NCI-H146 treated with DMSO at 0.1 percent for 48 hours (cell line): ENCODE results near the gene MT1H.

ENCODE experiments used
- DNase-seq: peaks from one replicate; lab custom pipeline; 2025; ENCODE audit not compliant: unreplicated experiment; lab: John Stamatoyannopoulos, UW

The MT1H gene

DNA sequence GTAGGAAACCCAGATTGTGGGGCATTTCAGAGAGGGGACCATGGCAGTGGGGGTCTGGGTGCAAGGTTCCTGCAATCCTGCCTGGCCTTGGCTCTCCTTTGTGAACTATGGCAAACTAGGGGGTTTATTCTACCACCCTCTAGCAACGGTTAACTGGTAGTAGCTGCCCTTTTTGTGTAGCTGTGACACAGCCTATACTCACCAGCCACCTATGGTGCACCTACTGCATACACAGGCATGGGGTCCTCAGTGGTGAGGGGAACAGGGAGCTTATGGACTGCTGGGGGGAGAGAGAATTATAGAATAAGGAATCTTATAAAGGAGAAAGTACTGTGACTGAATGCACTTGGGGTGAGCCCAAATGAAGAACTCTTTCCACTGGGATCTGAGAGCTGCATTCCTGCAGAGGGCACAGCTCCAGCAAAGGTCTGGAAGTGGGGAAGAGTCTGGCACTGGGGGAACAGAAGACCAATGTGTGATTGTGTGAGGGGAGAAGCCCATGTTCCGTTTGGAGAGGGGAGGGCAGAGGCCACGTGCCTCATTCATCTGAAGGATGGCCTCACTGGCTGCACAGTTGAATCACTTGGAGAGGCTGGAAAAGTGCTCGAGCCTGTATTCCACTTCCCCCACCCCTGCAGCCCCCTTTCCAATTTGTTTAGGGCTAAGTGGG lies 14.8 kb downstream of the MT1H start:
- DNase-seq: no peak

GRCh38 chr16:56684926-56685590 lies 15.4 kb downstream of the MT1H start:
- no peak for DNase-seq

DNA sequence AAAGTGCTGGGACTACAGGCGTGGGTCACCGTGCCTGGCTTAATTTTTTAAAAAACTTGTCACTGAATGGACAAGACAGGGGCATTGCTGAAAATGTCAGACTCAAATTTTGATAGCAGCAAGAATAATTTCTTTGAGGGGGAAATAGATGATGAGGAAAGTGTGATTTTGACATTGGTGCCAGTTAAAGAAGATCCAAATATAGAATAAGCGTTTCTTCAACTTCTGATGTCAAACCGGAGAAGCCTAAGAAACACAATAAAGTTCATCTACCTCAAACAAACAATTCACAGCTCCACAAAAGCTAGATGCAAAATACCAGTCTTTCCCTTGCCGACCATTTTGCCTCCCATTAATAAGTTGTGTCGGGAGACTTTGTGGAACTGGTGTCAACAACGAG lies 17.1 kb downstream of the MT1H start:
- DNase-seq: no peak

- no peak for DNase-seq
Measured at GRCh38 chr16:56688762-56689161, 19.1 kb downstream of the MT1H start.

DNA sequence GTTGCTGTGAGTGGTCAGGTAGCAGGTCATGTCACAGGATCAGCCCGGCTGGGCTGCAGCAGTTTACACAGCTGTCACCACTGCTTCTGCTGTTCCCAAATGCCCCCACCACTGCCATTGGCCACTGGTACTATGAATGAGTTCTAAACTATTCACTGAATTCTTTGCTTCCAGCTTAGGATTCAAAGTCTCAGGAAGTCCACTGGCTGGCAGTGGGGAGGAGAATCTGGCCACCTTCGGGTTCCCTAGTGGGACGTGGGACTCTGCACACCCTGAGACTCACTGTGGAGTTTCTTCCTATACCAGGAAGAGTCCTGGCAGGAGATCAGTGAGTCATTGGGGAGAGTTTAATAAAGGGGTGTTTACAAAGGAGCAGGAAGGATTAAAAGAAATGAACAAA lies 19.6 kb downstream of the MT1H start:
- peak; percentile 13 for DNase-seq

GRCh38 chr16:56690420-56691122 lies 21.0 kb downstream of the MT1H start:
- no peak for DNase-seq

GRCh38 chr16:56691885-56692284 lies 22.3 kb downstream of the MT1H start:
- DNase-seq: no peak

DNA sequence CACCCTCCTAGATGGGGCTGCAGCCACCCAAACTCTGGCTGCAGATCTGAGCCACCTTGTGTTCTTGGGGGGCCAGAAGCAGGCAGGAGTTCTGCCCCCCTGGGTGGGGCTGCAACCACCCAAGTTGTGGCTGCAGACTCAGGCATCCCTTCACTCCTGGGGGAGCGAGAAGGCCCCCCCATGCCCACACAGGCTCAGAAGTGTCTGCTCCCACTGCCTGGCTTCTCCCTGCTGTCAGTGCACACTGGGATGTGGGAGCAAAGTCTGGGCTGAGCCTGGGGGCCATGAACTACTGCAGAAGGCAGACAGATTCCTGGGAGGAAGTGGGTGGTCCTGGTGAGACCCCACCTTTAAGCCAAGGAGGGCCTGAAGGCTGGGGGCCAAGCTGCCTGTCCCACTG lies 25.6 kb downstream of the MT1H start:
- DNase-seq: no peak

DNA sequence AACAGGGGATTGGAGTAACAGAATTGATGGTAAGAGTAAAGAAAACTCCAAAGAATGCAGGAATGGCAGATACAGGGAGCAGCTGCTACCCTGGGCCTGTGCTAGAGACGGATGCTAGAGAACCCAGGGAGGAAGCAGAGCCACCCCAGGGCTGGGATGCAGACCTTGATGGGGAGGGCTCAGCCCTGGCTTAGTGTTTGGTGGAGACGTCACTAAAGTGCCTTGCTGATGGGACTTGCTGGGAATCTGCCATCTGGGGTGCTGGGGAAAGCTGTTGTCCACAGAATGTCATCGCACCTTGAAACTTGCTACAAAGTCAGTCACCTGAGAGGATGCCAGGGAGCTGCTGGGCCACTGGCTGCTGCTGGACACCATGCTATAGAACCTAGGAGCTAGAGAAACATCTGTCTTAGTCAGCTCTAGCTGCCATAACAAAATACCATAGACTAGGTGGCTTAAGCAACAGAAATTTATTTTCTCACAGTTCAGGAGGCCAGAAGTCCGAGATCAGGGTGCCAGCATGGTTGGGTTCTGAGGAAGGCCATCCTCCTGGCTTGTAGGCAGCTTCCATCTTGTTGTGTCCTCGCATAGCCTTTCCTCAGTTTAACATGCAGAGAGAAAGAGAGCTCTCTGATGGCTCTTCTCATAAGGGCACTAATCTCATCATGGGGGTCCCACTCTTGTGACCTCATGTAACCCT lies 28.0 kb downstream of the MT1H start:
- DNase-seq: no peak

- DNase-seq: no peak
Measured at GRCh38 chr16:56700195-56700594, 30.6 kb downstream of the MT1H start.

- DNase-seq: no peak
Measured at GRCh38 chr16:56700631-56701030, 31.0 kb downstream of the MT1H start.

DNA sequence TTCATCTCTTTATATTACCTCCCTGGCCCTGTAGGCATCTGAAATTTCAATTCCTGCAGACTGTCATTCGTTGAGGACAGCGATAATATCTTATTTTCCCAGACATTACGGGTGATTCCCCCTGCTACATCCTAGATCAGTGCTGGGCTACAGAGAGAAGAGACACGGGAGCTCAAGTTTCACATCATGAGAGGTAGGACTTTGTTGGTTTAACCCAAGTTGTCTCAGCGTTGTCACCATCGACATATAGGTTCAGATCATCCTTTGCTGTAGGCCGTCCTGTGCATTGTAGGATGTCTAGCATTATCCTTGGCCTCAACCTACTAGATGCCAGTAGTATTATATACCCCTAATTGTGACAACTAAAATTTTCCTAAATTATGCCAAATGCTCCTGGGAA lies 31.9 kb downstream of the MT1H start:
- DNase-seq: no peak

DNA sequence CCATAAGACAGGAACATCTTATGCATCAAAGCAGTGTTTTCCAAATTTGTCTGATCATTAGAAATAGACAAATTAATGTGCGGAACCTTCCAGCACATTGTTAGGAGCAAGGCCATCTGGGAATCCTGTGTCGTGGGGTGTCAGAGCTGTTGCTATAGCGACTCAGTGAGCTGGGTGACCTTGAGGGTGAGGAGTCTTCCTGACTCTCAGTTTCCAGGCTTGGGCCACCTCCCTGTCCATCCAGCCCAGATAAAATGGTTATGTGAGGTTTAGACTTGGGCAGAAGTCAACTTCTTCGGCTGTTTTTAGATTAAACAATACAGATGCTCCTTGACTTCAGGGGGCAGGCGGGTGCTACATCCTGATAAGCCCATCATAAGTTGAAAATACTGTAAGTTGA lies 33.2 kb downstream of the MT1H start:
- DNase-seq: no peak

DNA sequence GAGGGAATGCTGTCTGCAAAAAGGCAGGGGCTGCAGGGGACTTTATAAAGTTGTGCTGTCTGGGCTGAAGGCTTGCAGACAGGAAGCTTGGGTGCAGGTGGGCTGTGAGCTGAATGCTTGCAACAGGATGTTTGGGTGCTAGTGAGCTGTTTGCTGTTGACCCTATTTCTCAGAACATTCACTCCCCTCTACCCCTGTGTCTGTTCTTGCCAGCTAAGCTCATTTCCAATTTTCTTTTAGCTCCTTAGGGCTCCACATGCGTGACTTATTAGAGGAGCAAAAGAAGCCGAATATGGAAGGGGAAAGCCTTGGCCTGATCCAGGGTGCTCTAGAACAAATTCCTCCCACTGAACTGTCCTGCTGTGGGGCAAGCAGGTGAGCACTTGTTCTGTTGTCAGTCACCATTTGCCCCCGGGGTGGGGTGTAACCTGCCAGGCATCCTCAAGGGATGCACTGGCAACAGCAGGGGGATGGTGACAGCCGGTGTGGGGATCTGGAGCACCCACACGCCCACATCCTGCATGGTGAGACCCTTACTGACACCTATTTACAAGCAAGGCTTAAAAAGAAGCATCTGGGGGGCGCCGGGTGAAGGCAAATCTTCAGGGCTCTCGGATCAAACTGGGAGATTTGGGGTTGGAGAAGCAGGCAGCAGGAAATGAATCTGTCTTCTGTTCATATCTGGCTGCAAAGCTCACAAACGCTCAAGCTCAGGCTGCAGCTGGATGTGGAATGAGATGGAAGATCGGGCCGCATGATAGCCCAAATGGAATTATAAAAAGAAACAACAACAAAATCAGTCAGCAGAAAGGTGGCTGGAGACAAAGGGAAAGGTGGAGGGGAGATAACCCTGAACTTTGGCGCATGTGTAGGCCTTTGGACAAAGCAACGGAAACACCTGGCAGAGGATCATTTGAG lies 39.2 kb downstream of the MT1H start:
- DNase-seq: peak; percentile 72

DNA sequence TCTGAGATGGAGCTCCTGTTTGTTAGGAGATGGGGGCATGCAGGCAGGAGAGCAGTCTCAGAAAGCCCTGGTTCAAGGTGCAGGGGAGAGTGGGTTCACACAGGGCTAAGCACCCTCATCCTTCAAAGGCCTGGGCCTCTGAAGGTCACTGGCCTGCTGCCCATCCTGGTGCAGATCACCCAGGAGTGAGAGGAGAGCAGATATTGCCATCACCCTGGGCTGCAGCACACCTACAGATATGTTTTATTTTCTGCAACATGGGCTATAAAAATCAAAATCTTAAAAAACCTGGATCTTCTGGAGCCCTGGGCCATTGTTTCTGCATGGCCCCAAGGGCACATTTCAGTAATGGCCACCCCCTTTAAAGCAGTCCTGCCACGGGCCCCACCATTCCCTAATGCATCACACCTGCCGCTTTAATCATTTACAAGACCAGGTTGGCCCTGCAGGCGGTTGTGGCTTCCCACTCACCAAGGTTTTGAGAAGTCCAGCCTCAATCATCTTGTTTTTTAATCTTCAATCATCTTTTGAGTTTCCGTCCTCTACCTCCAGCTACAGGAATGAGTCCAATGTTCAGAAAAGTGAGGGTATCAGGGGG lies 39.9 kb downstream of the MT1H start:
- DNase-seq: no peak

DNA sequence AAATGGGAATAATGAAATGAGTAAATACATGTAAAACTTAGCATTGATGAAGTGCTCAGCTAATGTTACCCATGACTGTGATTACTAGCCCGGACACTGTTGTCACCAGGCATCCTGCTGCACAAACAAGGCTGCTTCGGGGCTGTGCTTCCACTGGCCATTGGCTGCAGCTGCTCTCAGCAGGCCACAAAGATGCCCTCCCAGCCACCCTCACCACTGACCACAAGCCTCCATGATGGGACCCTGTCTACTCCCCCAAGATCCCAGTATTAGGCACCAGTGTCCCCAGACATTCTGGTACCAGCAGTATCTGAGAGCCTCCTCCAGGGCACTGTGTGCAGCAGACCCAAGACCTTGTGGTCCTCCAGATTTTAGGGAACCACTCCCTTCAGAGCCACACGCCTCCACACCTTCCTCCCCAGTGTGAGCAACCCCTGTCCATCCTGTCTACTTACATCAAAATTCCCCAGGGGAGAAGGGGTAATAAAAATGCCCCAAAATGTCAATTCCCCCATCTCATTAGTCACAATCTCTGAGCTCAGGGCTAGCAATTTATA lies 40.6 kb downstream of the MT1H start:
- no peak for DNase-seq

DNA sequence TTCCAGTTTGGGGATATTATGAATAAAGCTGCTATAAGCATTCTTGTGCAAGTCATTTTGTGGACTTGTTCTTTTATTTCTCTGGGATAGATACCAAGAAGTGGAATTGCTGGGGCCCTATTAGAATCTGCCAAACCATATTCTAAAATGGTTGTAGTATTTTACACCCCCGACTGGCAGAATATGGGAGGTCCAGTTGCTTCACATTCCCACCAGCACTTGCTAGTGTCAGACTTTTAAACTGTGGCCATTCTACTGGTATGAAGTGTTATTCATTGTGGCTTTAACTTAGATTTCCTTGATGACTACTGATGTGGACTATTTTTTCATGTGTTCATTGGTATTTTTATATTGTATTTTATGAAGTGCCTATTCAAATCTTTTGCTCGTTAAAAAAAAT lies 42.2 kb downstream of the MT1H start:
- no peak for DNase-seq

DNA sequence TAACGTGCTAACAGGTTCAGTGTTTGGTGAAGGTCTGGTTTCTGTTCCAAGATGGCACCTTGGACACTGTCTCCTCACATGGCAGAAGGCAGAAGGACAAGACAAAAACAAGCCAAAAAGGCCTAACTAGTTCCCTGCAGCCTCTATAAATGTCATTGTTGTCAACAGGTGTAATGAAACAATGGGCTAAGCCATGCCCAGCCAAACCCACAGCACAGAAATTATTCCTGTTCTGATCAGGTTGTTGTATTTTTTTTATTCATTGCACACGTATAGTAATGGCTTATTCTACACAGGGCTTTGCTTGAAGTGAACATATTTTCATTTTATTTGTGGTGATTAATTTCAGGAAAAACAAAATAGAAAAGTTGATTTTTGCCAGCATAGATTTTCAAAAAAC lies 44.2 kb downstream of the MT1H start:
- no peak for DNase-seq

- DNase-seq: no peak
Measured at GRCh38 chr16:56715126-56715525, 45.5 kb downstream of the MT1H start.

GRCh38 chr16:56716761-56717160 lies 47.1 kb downstream of the MT1H start:
- DNase-seq: no peak
